Inflammatory macrophage treated with lipopolysaccharide for 1 hour (primary cell): ENCODE measurements around the gene ACTG1.
A peak's percentile ranks its signal among the peaks of the same experiment; 100 is the strongest.

Source experiments
- DNase-seq, 2 donors: peaks; one replicate each; pipeline ENCODE4 v3.0.0-alpha.2; 2020 to 2022

The ACTG1 gene

GRCh38 chr17:81515530-81516041 is 3.0 kb upstream of the ACTG1 start:
- no peak for DNase-seq

- peak; percentile 65 to 69 for DNase-seq
Observed at GRCh38 chr17:81514739-81515529, 2.3 kb upstream of the ACTG1 start.

GRCh38 chr17:81514489-81514738 is 1.8 kb upstream of the ACTG1 start:
- DNase-seq = no peak

GRCh38 chr17:81513753-81514488 is 1.3 kb upstream of the ACTG1 start:
- peak; percentile 45 to 47 for DNase-seq

- peak; percentile 21 to 31 for DNase-seq
Observed at GRCh38 chr17:81513372-81513752, 763 bp upstream of the ACTG1 start.

- peak; percentile 36 to 39 for DNase-seq
Observed at GRCh38 chr17:81511804-81512561, 616 bp downstream of the ACTG1 start.

GRCh38 chr17:81511554-81511803 is 1.1 kb downstream of the ACTG1 start:
- no peak for DNase-seq

GRCh38 chr17:81510785-81511553 is 1.6 kb downstream of the ACTG1 start:
- peak in 1 of 2 donors; percentile 20 for DNase-seq

- DNase-seq = peak; percentile 14 to 33
Observed at GRCh38 chr17:81509972-81510784, 2.4 kb downstream of the ACTG1 start.

GRCh38 chr17:81509207-81509971 is 3.2 kb downstream of the ACTG1 start:
- DNase-seq = peak; percentile 43 to 72

- no peak for DNase-seq
Observed at GRCh38 chr17:81508639-81509206, 3.9 kb downstream of the ACTG1 start.

GRCh38 chr17:81503619-81504018 is 9.0 kb downstream of the ACTG1 start:
- no peak for DNase-seq

- DNase-seq = no peak
Observed at GRCh38 chr17:81502471-81503017, 10.1 kb downstream of the ACTG1 start.

- DNase-seq = no peak
Observed at GRCh38 chr17:81500047-81500446, 12.6 kb downstream of the ACTG1 start.

- no peak for DNase-seq
Observed at GRCh38 chr17:81499601-81499970, 13.0 kb downstream of the ACTG1 start.

GRCh38 chr17:81498953-81499600 is 13.5 kb downstream of the ACTG1 start:
- no peak for DNase-seq

- no peak for DNase-seq
Observed at GRCh38 chr17:81494626-81495377, 17.8 kb downstream of the ACTG1 start.

- no peak for DNase-seq
Observed at GRCh38 chr17:81493198-81494038, 19.2 kb downstream of the ACTG1 start.

- DNase-seq = no peak
Observed at GRCh38 chr17:81492706-81493105, 19.9 kb downstream of the ACTG1 start.
